Upper lobe of left lung (tissue), 6 donors: ENCODE measurements around the gene R3HDM1. TPM values are rescaled to one million over a fixed set of nuclear protein-coding genes. Genes with fewer than 3 reads are reported as not detected.

Source experiments
- ATAC-seq, 2 donors: fragments of 200-7000 bp; cut with Tn5 transposase; one replicate each; pipeline ENCODE4 v1.9.1; 2022; ENCODE audit warnings: mild to moderate bottlenecking in 2 of 2, moderate library complexity in 2 of 2; ENCODE audit not compliant: low FRiP score in 2 of 2
- DNase-seq, 2 donors: peaks; one replicate each; pipeline ENCODE4 v3.0.0-alpha.2; 2019 to 2020
- H3K27ac ChIP-seq, 4 donors: fragments of 200-600 bp; sonication (generic); one replicate each; pipeline ENCODE4 v1.5.1; 2016 to 2019
- H3K27me3 ChIP-seq, 4 donors: fragments of 200-600 bp; sonication (generic); one replicate each; pipeline ENCODE4 v1.5.1; 2017 to 2019
- H3K36me3 ChIP-seq, 4 donors: fragments of 200-600 bp; sonication (generic); one replicate each; pipeline ENCODE4 v1.5.1; 2016 to 2019
- H3K4me1 ChIP-seq, 4 donors: fragments of 200-600 bp; sonication (generic); one replicate each; pipeline ENCODE4 v1.5.1; 2018 to 2019
- H3K4me3 ChIP-seq, 4 donors: fragments of 200-600 bp; sonication (generic); one replicate each; pipeline ENCODE4 v1.5.1; 2017 to 2019; ENCODE audit warnings: mild to moderate bottlenecking in 2 of 4, moderate library complexity in 1 of 4
- H3K9me3 ChIP-seq, 4 donors: fragments of 200-600 bp; sonication (generic); one replicate each; pipeline ENCODE4 v1.5.1; 2018 to 2019
- CTCF ChIP-seq, 6 experiments: fragments of 450-650 bp in 4 of 6; fragments of 200-600 bp in 2 of 6; sonication (generic) in 2 of 6; IDR thresholded peaks; one replicate each; pipeline ENCODE4 v1.5.1; 2016 to 2019; ENCODE audit warnings: antibody characterized with exemption in 6 of 6
- EP300 ChIP-seq, 4 donors: sonication (generic); formaldehyde crosslinking; IDR thresholded peaks; one replicate each; pipeline ENCODE4 v1.5.1; 2017; ENCODE audit warnings: antibody characterized with exemption in 4 of 4, control low read depth in 2 of 4
- POLR2A ChIP-seq, 4 donors: fragments of 450-650 bp; IDR thresholded peaks; one replicate each; pipeline ENCODE4 v1.5.1; 2016 to 2017; ENCODE audit warnings: antibody characterized with exemption in 4 of 4, mild to moderate bottlenecking in 2 of 4
- POLR2AphosphoS5 ChIP-seq, 2 donors: sonication (generic); formaldehyde crosslinking; IDR thresholded peaks; one replicate each; pipeline ENCODE4 v1.5.1; 2017; ENCODE audit warnings: antibody characterized with exemption in 2 of 2
- WGBS, 2 donors: methylation state at CpG; one replicate each; pipeline ENCODE4 v1.1.5; 2017 to 2018; 5-methylcytosine and 5-hydroxymethylcytosine counted together
- total RNA-seq, 6 donors: library from RNA; depleted of rRNA in 4 of 6; stranded (reverse); fragments of >200 nt in 4 of 6; gene quantifications; one replicate each; pipeline versions ENCODE4 v1.1.0 to v1.2.1, GENCODE V29; 2016 to 2021
- donor health status: DM: no; HTN: no; CAD: no; lungs with moderate emphysema.
- donor health status: DM: no; HTN: yes; CAD: no; lungs with severe emphysema.

The R3HDM1 gene
- total RNA-seq, 6 donors from 2014 or later, result 9.0 to 43.0 (median 16.2) TPM

- no peak for TF ChIP-seq POLR2AphosphoS5 (IDR thresholded peaks at IDR 0.05)
- TF ChIP-seq POLR2A (IDR thresholded peaks at IDR 0.05), result no peak
- TF ChIP-seq EP300 (IDR thresholded peaks at IDR 0.05), result no peak
- no peak for TF ChIP-seq CTCF (IDR thresholded peaks at IDR 0.05)
- Histone ChIP-seq H3K4me1 (no peaks in the 10 kb centered on the region), H3K4me3 (no peak overlapping the region), H3K27me3 (no peaks in the 10 kb centered on the region), H3K36me3 (peaks cover 0 to 10% (median 3%) of the 10 kb centered on the region in 4 donors), H3K27ac (no peak overlapping the region), H3K9me3 (no peaks in the 10 kb centered on the region)
- DNase-seq (no peak), ATAC-seq (no peak)
- 67 to 70% methylated on average over 1 of the region's 1 CpG for WGBS, 2 donors
Measured at GRCh38 chr2:135630488-135630887, 99.2 kb downstream of the R3HDM1 start.

GRCh38 chr2:135633582-135633981 lies 102.3 kb downstream of the R3HDM1 start:
- H3K4me3 ChIP-seq, result no peak overlapping the region
- H3K9me3 ChIP-seq, result no peaks in the 10 kb centered on the region
- 92 to 97% methylated on average over 4 of the region's 4 CpGs for WGBS, 2 donors
- DNase-seq (no peak), ATAC-seq (no peak)
- TF ChIP-seq POLR2A (IDR thresholded peaks at IDR 0.05), result no peak
- no peak for TF ChIP-seq CTCF (IDR thresholded peaks at IDR 0.05)
- no peak for TF ChIP-seq EP300 (IDR thresholded peaks at IDR 0.05)
- TF ChIP-seq POLR2AphosphoS5 (IDR thresholded peaks at IDR 0.05), result no peak
- no peak overlapping the region for H3K27ac ChIP-seq
- no peaks in the 10 kb centered on the region for H3K27me3 ChIP-seq
- H3K36me3 ChIP-seq, result peaks cover 0 to 30% (median 10%) of the 10 kb centered on the region in 4 donors
- no peaks in the 10 kb centered on the region for H3K4me1 ChIP-seq

- Histone ChIP-seq H3K9me3 (no peaks in the 10 kb centered on the region), H3K4me3 (no peak overlapping the region), H3K27me3 (no peaks in the 10 kb centered on the region), H3K4me1 (no peaks in the 10 kb centered on the region), H3K36me3 (peaks cover 0 to 42% (median 13%) of the 10 kb centered on the region in 4 donors), H3K27ac (no peak overlapping the region)
- no peak for TF ChIP-seq CTCF (IDR thresholded peaks at IDR 0.05)
- no peak for TF ChIP-seq EP300 (IDR thresholded peaks at IDR 0.05)
- no peak for TF ChIP-seq POLR2A (IDR thresholded peaks at IDR 0.05)
- no peak for TF ChIP-seq POLR2AphosphoS5 (IDR thresholded peaks at IDR 0.05)
- DNase-seq, result no peak
- WGBS, 2 donors, result 89 to 90% methylated on average over 6 of the region's 6 CpGs
- no peak for ATAC-seq
Measured at GRCh38 chr2:135635212-135635835, 104.0 kb downstream of the R3HDM1 start.

GRCh38 chr2:135636982-135637381 lies 105.7 kb downstream of the R3HDM1 start:
- Histone ChIP-seq H3K9me3 (no peaks in the 10 kb centered on the region), H3K4me1 (no peaks in the 10 kb centered on the region), H3K27ac (no peak overlapping the region), H3K4me3 (no peak overlapping the region), H3K36me3 (peaks cover 0 to 44% (median 13%) of the 10 kb centered on the region in 4 donors), H3K27me3 (no peaks in the 10 kb centered on the region)
- no peak for TF ChIP-seq POLR2A (IDR thresholded peaks at IDR 0.05)
- TF ChIP-seq CTCF (IDR thresholded peaks at IDR 0.05), result no peak
- no peak for TF ChIP-seq EP300 (IDR thresholded peaks at IDR 0.05)
- no peak for TF ChIP-seq POLR2AphosphoS5 (IDR thresholded peaks at IDR 0.05)
- no peak for DNase-seq
- ATAC-seq, result peak in 1 of 2 donors; percentile 34
- WGBS, 2 donors, result 94 to 100% methylated on average over 1 of the region's 1 CpG
